Mucosa of stomach (tissue), 1 donor: ENCODE data around the gene NFATC2.

Experiments
- H3K27me3 ChIP-seq: one replicate; pipeline ENCODE4 v1.7.0; 2013; ENCODE audit warnings: mild to moderate bottlenecking, low read length; ENCODE audit not compliant: control insufficient read depth, insufficient read depth
- H3K36me3 ChIP-seq: one replicate; pipeline ENCODE4 v1.7.0; 2013; ENCODE audit warnings: low read length; ENCODE audit not compliant: control insufficient read depth, insufficient read depth
- H3K4me1 ChIP-seq: one replicate; pipeline ENCODE4 v1.7.0; 2013; ENCODE audit warnings: mild to moderate bottlenecking, low read length; ENCODE audit not compliant: control insufficient read depth, insufficient read depth
- H3K4me3 ChIP-seq: one replicate; pipeline ENCODE4 v1.7.0; 2013; ENCODE audit warnings: low read length
- H3K9ac ChIP-seq: one replicate; pipeline ENCODE4 v1.7.0; 2013; ENCODE audit warnings: mild to moderate bottlenecking, low read length, moderate library complexity
- H3K9me3 ChIP-seq: one replicate; pipeline ENCODE4 v1.7.0; 2013; ENCODE audit warnings: mild to moderate bottlenecking, low read length, moderate library complexity; ENCODE audit not compliant: control insufficient read depth
- donor health status: Pancreatic carcinoma.

Gene NFATC2

GRCh38 chr20:51495291-51495690 lies 47.2 kb downstream of the NFATC2 start:
- H3K9ac ChIP-seq = no peak overlapping the region
- peaks cover 26% of the 10 kb centered on the region for H3K4me1 ChIP-seq
- H3K36me3 ChIP-seq = no peaks in the 10 kb centered on the region
- no peaks in the 10 kb centered on the region for H3K9me3 ChIP-seq
- no peak overlapping the region for H3K4me3 ChIP-seq
- H3K27me3 ChIP-seq = no peaks in the 10 kb centered on the region

- peaks cover 26% of the 10 kb centered on the region for H3K4me1 ChIP-seq
- H3K9me3 ChIP-seq = no peaks in the 10 kb centered on the region
- no peaks in the 10 kb centered on the region for H3K36me3 ChIP-seq
- no peak overlapping the region for H3K9ac ChIP-seq
- no peaks in the 10 kb centered on the region for H3K27me3 ChIP-seq
- H3K4me3 ChIP-seq = no peak overlapping the region
Observed at GRCh38 chr20:51494241-51495110, 48.0 kb downstream of the NFATC2 start.

GRCh38 chr20:51493346-51493791 lies 49.1 kb downstream of the NFATC2 start:
- H3K9ac ChIP-seq = no peak overlapping the region
- H3K4me1 ChIP-seq = peaks cover 30% of the 10 kb centered on the region
- no peaks in the 10 kb centered on the region for H3K36me3 ChIP-seq
- no peaks in the 10 kb centered on the region for H3K9me3 ChIP-seq
- H3K4me3 ChIP-seq = no peak overlapping the region
- H3K27me3 ChIP-seq = no peaks in the 10 kb centered on the region

GRCh38 chr20:51492167-51493092 lies 50.1 kb downstream of the NFATC2 start:
- no peaks in the 10 kb centered on the region for H3K27me3 ChIP-seq
- peak overlapping the region; percentile 26 for H3K9ac ChIP-seq
- H3K9me3 ChIP-seq = no peaks in the 10 kb centered on the region
- no peaks in the 10 kb centered on the region for H3K36me3 ChIP-seq
- no peak overlapping the region for H3K4me3 ChIP-seq
- peaks cover 39% of the 10 kb centered on the region for H3K4me1 ChIP-seq

GRCh38 chr20:51491393-51491792 lies 51.1 kb downstream of the NFATC2 start:
- Histone ChIP-seq H3K9ac (no peak overlapping the region), H3K36me3 (no peaks in the 10 kb centered on the region), H3K27me3 (no peaks in the 10 kb centered on the region), H3K9me3 (no peaks in the 10 kb centered on the region), H3K4me1 (peaks cover 36% of the 10 kb centered on the region), H3K4me3 (no peak overlapping the region)

GRCh38 chr20:51490635-51491034 lies 51.9 kb downstream of the NFATC2 start:
- H3K4me3 ChIP-seq = no peak overlapping the region
- no peak overlapping the region for H3K9ac ChIP-seq
- H3K36me3 ChIP-seq = no peaks in the 10 kb centered on the region
- H3K27me3 ChIP-seq = no peaks in the 10 kb centered on the region
- peaks cover 36% of the 10 kb centered on the region for H3K4me1 ChIP-seq
- no peaks in the 10 kb centered on the region for H3K9me3 ChIP-seq

- no peaks in the 10 kb centered on the region for H3K27me3 ChIP-seq
- no peaks in the 10 kb centered on the region for H3K36me3 ChIP-seq
- no peak overlapping the region for H3K9ac ChIP-seq
- H3K4me3 ChIP-seq = no peak overlapping the region
- peaks cover 36% of the 10 kb centered on the region for H3K4me1 ChIP-seq
- H3K9me3 ChIP-seq = no peaks in the 10 kb centered on the region
Observed at GRCh38 chr20:51489611-51490010, 52.9 kb downstream of the NFATC2 start.

GRCh38 chr20:51488331-51488730 lies 54.2 kb downstream of the NFATC2 start:
- Histone ChIP-seq H3K27me3 (no peaks in the 10 kb centered on the region), H3K4me3 (no peak overlapping the region), H3K36me3 (no peaks in the 10 kb centered on the region), H3K4me1 (peaks cover 35% of the 10 kb centered on the region), H3K9me3 (no peaks in the 10 kb centered on the region), H3K9ac (no peak overlapping the region)

GRCh38 chr20:51487565-51488268 lies 54.8 kb downstream of the NFATC2 start:
- Histone ChIP-seq H3K9ac (no peak overlapping the region), H3K36me3 (no peaks in the 10 kb centered on the region), H3K4me1 (peaks cover 29% of the 10 kb centered on the region), H3K4me3 (no peak overlapping the region), H3K27me3 (no peaks in the 10 kb centered on the region), H3K9me3 (no peaks in the 10 kb centered on the region)

GRCh38 chr20:51487076-51487475 lies 55.4 kb downstream of the NFATC2 start:
- Histone ChIP-seq H3K27me3 (no peaks in the 10 kb centered on the region), H3K4me1 (peaks cover 22% of the 10 kb centered on the region), H3K4me3 (no peak overlapping the region), H3K36me3 (no peaks in the 10 kb centered on the region), H3K9ac (no peak overlapping the region), H3K9me3 (no peaks in the 10 kb centered on the region)

- peaks cover 15% of the 10 kb centered on the region for H3K4me1 ChIP-seq
- no peaks in the 10 kb centered on the region for H3K27me3 ChIP-seq
- H3K9ac ChIP-seq = no peak overlapping the region
- H3K4me3 ChIP-seq = no peak overlapping the region
- H3K9me3 ChIP-seq = no peaks in the 10 kb centered on the region
- H3K36me3 ChIP-seq = no peaks in the 10 kb centered on the region
Observed at GRCh38 chr20:51486197-51487005, 56.1 kb downstream of the NFATC2 start.
